HepG2 (cell line): ENCODE measurements around the gene CD40.

Source experiments
- ARNTL ChIP-seq: sonication (generic); formaldehyde crosslinking; IDR thresholded peaks from 2 replicates; pipeline ENCODE4 v1.4.0; 2020; ENCODE audit warnings: mild to moderate bottlenecking, missing genetic modification reagents
- GTF3A ChIP-seq: sonication (generic); formaldehyde crosslinking; conservative IDR thresholded peaks from 2 replicates; pipeline ENCODE4 v1.4.0; 2020; ENCODE audit warnings: mild to moderate bottlenecking, missing genetic modification reagents
- HOXA9 ChIP-seq: sonication (generic); formaldehyde crosslinking; IDR thresholded peaks from 2 replicates; pipeline ENCODE4 v1.8.1; 2022; ENCODE audit warnings: missing genetic modification reagents, mild to moderate bottlenecking, moderate library complexity, borderline replicate concordance
- MIER3 ChIP-seq: IDR thresholded peaks from 2 replicates; pipeline ENCODE4 v1.6.1; 2016; ENCODE audit warnings: missing compliant biosample characterization, borderline replicate concordance
- POLR2A ChIP-seq, 2 experiments: IDR thresholded peaks; 2 replicates each; pipeline ENCODE4 v1.6.1; 2011; ENCODE audit warnings: low read depth in 2 of 2, low read length in 2 of 2, mild to moderate bottlenecking in 1 of 2, moderate library complexity in 1 of 2; ENCODE audit not compliant: insufficient read depth in 1 of 2
- SETDB1 ChIP-seq: sonication (generic); formaldehyde crosslinking; IDR thresholded peaks from 2 replicates; pipeline ENCODE4 v1.5.1; 2020; ENCODE audit warnings: missing genetic modification reagents, mild to moderate bottlenecking, borderline replicate concordance
- SOX6 ChIP-seq, 2 experiments: fragments of 450-650 bp in 1 of 2; sonication (generic) in 1 of 2; formaldehyde crosslinking in 1 of 2; IDR thresholded peaks; 2 replicates each; pipeline versions ENCODE4 v1.4.0 to v1.6.1; 2017 to 2020; ENCODE audit warnings: antibody characterized with exemption in 1 of 2, mild to moderate bottlenecking in 1 of 2, missing genetic modification reagents in 1 of 2
- SRSF9 ChIP-seq: fragments of 200-400 bp; formaldehyde crosslinking; IDR thresholded peaks from 2 replicates; pipeline ENCODE4 v1.6.1; 2018; ENCODE audit warnings: borderline replicate concordance, mild to moderate bottlenecking, low read depth, low read length; ENCODE audit not compliant: insufficient read depth, poor library complexity, severe bottlenecking
- ZNF296 ChIP-seq: sonication (generic); formaldehyde crosslinking; conservative IDR thresholded peaks from 2 replicates; pipeline ENCODE4 v1.5.0; 2020; ENCODE audit warnings: mild to moderate bottlenecking, missing genetic modification reagents
- ZNF547 ChIP-seq: sonication (generic); formaldehyde crosslinking; IDR thresholded peaks from 2 replicates; pipeline ENCODE4 v1.5.1; 2020; ENCODE audit warnings: mild to moderate bottlenecking, missing genetic modification reagents
- TF ChIP-seq, protein P1 (sequence below): sonication (generic); formaldehyde crosslinking; IDR thresholded peaks from 2 replicates; pipeline ENCODE4 v1.8.1; 2023; ENCODE audit warnings: mild to moderate bottlenecking, inconsistent platforms, moderate library complexity, missing genetic modification reagents, borderline replicate concordance
- TF ChIP-seq, protein P2 (sequence below): sonication (generic); formaldehyde crosslinking; IDR thresholded peaks from 2 replicates; pipeline ENCODE4 v1.4.0; 2020; ENCODE audit warnings: missing genetic modification reagents

DNA sequence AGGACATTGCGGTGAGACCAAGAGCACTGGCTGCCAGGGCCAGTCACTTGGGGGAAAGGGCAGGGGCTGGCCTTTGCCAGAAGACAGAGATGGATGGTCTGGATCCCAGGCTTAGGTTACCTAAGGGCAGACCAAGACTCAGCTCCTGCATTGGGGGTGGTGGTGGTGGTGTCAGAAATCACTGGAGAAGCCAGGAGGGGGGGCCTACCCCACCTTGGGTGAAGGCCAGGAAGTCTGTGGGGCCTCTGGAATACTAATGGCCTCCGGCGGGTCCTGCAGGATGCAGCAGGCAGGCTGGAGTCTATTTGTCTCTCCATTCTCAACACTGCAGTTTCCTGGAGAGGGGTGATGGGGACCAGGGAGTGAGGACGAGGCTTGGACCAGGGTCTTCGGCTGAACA is 32.8 kb downstream of the CD40 start:
- no peak for TF ChIP-seq SETDB1 (CRISPR knock-in tag)
- no peak for TF ChIP-seq ZNF296 (CRISPR knock-in tag)
- TF ChIP-seq ARNTL (CRISPR knock-in tag) = no peak
- TF ChIP-seq, protein P1, sequence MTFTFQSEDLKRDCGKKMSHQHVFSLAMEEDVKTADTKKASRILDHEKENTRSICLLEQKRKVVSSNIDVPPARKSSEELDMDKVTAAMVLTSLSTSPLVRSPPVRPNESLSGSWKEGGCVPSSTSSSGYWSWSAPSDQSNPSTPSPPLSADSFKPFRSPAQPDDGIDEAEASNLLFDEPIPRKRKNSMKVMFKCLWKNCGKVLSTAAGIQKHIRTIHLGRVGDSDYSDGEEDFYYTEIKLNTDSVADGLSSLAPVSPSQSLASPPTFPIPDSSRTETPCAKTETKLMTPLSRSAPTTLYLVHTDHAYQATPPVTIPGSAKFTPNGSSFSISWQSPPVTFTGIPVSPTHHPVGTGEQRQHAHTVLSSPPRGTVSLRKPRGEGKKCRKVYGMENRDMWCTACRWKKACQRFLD (CRISPR knock-in tag) = no peak
- TF ChIP-seq GTF3A (CRISPR knock-in tag) = no peak
- TF ChIP-seq, protein P2, sequence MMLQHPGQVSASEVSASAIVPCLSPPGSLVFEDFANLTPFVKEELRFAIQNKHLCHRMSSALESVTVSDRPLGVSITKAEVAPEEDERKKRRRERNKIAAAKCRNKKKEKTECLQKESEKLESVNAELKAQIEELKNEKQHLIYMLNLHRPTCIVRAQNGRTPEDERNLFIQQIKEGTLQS (CRISPR knock-in tag) = no peak
- no peak for TF ChIP-seq SRSF9
- no peak for TF ChIP-seq POLR2A (IDR thresholded peaks at IDR 0.05; ENCODE audit: insufficient read depth in 1 of 2, low read depth in 2 of 2, low read length in 2 of 2)
- no peak for TF ChIP-seq HOXA9 (CRISPR knock-in tag)
- TF ChIP-seq SOX6 (IDR thresholded peaks at IDR 0.05) = no peak
- no peak for TF ChIP-seq SOX6 (CRISPR knock-in tag; IDR thresholded peaks at IDR 0.05)
- TF ChIP-seq MIER3 (CRISPR knock-in tag) = no peak
- TF ChIP-seq ZNF547 (CRISPR knock-in tag) = no peak
